Endometrium (tissue), 2 donors: ENCODE results near the gene SFT2D1.
"Not testable (repeated sequence)": the region's sequence is repeated elsewhere in the genome, so short reads cannot be mapped to it uniquely, and the experiment has no call there.

Experiments
- FAIRE-seq: peaks from 2 replicates; lab custom pipeline; 2012; peaks lifted over from hg19 to GRCh38; lab: Jason Lieb, UNC
- donor health status: control.
- donor health status: control.

The SFT2D1 gene

DNA sequence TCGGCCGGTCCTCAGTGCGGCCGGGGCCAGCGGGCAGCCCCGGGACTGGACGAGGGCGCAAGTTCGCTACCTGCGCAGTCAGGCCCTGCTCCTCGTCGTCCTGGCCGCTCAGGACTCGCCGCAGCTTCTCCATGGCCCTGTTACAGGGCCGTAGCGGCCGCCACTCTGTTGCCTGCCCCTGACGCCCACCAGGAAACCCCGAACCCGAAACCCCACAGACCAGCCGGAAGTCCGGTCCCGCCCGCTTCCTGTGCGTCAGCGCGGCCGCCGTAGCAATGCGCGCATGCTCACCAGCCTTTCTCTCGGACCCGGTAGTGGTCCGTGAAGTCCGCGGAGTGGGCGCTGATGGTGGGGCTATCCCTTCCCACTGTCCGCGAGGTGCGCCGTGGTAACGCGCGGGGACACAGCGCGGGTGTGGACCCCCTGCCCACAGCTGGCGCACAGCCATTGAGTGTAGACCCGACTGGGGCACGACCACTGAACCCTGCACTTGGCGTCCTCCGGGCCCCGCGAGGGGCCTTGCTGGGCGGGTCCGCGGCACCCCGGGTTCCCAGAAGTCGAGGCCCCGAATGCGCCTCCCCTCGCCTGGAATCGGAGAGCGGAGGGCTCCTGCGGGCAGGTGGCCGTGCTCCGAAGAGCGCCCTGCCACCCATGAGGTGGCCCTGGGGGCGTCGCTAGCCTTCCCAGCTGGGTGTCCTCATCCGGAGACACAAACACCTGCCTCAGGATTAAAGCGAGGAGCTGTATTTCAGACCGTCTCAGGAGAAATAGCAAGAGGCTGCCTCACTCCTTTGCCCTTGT, at the start of gene SFT2D1:
SFT2D1 (minus strand) TSS at position 197 of the 801 bp plus-strand sequence; CDS start at position 133, 64 bp downstream.
- no peak for FAIRE-seq

DNA sequence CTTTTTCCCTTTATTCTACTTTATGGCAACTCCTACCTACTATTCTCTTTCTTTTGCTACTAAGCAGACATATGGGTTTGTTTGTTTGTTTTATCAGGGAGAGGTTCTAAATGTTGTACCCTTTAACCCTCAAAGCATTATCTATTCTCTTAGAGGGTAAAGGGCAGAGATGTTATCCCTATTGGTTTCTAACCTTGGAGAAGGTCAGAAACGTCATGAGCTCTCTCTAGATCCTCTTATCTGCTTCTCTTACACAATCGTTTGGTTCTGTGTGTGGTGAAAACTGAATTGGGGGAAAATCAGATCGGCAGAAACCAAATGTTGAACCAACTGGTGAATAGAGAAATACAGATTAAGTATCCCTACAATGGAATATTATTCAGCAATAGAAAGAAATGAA, 46.8 kb upstream of the SFT2D1 start:
- FAIRE-seq = no peak

DNA sequence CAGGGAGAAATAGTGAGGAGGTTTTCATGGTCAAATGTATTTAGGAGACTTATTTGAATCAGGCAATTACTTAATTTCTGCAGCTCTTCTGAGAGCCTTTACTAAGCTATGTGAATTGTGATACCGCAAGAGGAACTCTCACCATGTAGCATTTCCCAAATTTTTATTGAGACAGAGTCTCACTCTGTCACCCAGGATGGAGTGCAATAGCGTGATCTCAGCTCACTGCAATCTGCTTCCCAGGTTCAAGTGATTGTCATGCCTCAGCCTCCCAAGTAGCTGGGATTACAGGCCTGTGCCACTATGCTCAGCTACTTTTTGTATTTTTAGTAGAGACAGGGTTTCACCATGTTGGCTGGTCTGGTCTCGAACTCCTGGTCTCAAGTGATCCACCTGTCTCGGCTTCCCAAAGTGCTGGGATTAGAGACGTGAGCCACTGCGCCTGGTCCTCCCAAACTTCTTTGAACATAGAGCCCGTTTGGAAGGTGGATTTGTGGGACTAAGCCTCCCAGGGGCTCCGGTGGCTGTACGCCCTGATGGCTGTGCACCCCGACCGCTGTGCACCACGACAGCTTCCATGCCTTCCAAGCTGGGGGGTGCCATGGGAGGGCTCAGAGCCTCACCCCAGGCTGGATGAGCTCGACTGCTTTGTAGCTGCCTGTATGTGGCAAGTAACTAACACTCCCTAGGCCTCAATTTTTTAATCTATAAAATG, 46.1 kb upstream of the SFT2D1 start:
- no peak for FAIRE-seq

DNA sequence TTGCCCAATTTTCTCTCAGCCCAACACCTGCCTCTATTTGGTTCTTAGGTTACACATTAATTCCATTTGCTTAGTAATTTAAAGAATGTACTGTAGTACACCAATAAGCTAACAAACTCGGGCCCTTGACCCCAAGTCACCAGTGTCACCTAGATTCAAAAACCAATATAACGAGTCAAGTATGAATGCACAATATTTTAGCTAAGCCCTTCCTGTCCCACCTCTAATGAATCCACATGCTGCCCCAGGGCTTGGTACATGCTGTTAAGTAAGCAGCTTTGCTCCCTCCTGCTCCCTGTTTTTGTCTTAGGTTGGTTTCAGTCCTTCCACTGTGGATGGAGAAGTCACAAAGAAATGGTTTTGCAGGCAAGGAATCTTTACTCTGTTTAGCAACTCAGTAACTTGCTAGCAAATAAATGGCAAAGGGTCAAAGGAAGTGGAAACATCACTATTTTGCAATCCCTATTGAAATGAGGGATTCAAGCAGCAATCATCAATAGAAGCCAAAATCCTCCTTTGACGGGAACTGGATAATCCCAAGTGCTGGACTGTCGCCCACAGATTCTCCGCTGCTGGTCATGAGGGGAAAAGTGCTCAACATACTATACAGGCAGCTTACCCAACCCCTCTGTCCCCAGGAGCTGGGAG, 45.4 kb upstream of the SFT2D1 start:
- no peak for FAIRE-seq

DNA sequence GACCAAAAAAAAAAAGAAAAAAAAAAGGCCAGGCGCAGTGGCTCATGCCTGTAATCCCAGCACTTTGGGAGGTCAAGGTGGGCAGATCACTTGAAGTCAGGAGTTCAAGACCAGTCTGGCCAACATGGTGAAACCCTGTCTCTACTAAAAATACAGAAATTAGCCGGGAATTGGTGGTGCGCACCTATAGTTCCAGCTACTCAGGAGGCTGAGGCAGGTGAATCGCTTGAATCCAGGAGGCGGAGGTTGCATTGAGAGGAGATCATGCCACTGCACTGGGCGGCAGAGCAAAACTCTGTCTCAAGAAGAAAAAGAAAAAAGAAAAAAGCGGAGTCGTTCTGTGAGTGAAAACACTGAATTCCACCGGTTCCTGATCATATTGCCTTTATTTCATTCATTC, 44.8 kb upstream of the SFT2D1 start:
- not testable (repeated sequence) for FAIRE-seq

DNA sequence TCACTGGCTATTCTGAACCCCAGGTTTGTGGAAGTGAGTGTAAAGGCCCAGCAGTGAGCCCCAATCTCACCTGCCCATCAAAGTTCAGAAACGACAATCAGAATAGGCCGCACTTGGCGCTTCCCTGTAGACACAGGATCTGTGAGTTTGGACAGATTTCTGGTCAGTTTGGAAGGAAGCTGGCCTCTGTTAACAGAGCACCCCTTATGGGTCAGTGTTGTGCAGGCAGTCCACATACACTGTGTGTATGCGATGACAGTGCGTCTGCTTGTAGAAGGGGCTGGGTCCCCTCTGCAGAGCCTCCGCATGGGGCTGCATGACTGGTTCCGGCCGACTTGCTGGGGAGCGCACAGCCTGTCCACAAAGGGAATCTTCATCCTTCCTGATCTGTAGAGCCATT, 43.8 kb upstream of the SFT2D1 start:
- FAIRE-seq = no peak

DNA sequence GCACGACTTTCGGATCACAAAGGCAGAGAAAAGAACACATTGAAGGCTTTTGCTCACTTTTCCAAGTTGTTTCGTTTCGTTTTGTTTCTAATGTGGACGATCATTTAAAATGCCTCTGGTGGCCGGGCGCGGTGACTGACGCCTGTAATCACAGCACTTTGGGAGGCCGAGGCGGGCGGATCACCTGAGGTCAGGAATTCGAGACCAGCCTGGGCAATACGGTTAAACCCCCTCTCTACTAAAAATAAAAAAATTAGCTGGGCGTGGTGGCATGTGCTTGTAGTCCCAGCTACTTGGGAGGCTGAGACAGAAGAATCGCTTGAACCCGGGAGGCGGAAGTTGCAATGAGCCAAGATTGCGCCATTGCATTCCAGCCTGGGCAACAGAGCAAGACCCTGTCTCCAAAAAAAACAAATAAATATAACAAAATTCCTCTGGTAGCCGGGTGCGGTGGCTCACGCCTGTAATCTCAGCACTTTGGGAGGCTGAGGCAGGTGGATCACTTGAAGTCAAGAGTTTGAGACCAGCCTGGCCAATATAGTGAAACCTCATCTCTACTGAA, 41.5 kb upstream of the SFT2D1 start:
- not testable (repeated sequence) for FAIRE-seq

DNA sequence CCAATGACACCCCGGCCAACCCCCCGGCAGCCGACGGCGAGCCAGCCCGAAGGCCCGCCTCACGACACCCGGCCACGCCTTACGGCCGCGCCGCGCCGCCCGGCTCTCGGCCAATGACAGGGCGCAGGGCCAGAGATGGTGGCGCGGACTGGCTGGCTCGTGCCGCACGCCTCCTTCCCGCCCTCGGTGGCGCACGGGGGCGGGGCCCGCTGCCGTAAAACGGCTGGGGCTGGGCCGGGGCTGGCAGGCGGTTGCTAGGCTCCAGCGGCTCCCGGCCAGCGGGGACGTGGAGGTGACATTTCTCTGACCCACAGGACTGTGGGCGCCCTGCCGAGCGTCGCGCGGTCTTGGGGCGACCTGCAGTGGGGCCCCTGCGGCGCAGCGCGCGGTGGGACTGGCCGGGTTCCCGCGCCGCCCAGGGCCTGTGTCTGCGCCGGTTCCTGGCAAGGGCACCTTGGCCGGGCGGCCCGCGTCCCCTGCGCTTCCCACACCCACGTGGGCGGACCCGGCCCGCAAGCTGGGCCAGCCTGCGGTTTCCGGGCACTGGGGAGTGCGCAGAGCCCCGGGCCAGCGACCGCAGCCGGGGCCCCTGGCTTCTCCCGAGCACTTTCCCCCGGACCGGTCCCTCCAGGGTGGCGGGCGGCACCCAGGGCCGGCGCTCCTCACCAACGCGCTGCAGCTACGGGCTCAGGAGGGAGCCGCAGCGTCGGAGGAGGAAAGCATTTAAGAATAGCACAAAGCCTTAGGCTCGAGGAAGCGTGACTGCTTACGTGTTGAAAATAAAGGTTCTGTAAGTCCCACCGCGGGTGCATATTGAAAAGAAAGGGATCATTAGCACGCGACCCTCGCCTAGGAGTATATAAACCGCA, 40.8 kb upstream of the SFT2D1 start, which contains the start of gene MPC1:
MPC1 (minus strand) TSS at position 8 of the 869 bp plus-strand sequence. CDS start 64 bp downstream, outside the sequence.
- FAIRE-seq = no peak

DNA sequence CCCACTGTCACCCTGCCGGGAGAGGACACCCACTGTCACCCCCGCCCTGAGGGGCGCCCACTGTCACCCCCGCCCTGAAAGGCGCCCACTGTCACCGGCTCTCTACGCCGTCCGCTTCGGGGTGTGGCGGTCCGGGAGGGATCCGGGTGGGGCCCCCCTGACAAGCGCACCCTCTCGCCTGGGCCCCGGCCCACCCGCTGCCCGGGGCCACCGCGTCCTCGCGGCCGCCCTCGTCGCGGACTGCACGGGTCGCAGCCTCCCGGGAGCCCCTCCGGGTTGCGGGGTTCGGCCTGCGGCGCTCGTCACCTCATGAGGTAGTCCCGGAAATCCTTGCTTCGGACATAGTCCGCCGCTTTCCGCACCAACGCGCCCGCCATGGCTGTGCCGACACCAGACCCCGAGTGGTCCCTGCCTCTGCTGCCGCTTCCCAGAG, 40.2 kb upstream of the SFT2D1 start:
- FAIRE-seq = no peak

DNA sequence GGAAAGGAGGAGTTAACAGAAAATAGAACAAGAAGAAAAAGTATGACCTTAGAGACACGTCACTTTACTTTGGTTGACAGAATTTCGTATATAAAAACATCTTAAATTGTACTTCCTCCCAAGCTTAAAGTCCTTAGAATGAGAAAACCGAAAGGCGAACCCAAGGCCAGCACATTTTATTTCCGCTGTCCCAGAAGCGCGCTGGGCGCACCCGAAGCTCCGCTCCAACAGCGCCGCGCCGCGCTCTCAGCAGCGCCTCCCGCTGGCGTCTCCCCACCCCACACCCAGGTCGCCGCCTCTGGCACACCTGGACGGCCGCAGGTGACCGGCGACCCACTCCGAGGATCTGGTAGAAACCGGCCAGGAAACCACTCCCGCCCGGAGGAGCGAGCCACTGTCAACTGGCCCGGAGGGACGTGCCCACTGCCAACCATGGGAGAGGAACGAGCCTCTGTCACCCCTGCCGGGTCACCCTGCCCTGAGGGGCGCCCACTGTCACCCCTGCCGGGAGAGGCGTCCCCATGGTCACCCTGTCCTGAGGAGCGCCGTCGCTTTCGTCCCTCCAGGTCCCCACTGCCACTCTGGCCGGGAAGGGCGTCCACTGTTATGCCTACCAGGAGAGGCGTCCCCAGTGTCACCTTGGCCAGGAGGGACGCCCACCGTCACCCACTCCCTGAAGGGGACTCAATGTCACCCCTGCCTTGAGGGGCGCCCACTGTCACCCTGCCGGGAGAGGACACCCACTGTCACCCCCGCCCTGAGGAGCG, 39.6 kb upstream of the SFT2D1 start:
- no peak for FAIRE-seq

DNA sequence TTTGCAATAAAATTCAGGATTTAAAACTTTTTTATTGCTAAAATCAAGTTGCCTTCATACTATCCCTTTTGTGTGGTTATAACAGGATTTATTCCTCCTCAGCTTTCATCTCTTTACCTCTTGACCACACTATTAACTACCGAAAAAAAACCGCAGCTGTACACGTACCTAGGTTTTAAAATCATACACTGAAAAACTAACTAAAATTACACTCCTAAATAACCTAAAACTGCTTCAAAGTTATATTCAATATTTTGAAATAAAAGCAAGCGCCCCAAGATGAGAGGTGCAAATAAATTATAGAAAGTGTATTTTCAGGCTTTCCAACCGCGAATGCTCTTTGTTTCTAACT, 39.0 kb upstream of the SFT2D1 start:
- FAIRE-seq = no peak

DNA sequence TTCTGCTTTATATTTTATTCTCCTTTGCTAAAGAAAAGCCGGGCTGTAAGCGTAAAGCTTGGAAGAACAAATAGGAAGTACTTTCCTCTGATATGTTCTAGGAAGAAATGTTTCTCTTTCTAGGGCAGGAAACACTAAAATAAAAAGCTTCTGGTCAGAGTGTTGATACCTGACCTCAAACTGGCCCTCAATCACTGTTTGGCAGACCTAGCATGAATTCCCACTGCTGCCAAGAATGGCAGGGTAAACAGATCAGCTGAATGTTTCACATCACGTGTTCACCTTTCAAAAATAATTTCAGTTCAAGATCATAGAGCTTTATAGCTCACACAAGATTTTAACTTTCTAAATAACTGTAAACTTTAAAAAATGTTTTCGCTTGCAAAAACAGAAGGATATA, 37.5 kb upstream of the SFT2D1 start:
- no peak for FAIRE-seq

DNA sequence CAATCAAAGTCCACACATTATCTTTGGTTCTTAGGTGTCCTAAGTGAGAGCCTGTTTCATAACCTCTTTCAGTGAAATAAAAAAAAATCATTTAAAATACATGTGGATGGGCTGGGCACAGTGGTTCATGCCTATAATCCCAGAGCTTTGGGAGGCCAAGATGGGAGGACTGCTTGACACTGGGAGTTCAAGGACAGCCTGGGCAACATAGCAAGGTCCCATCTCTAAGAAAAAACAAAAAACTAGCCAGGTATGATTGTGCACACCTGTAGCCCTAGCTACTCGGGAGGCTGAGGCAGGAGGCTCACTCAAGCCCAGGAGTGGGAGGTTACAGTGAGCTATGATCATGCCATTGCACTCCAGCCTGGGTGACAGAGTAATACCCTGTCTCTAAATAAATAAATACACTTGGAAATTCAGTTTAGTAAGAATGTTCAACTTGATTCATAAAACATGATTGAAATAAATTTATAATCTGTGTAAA, 36.8 kb upstream of the SFT2D1 start:
- no peak for FAIRE-seq

DNA sequence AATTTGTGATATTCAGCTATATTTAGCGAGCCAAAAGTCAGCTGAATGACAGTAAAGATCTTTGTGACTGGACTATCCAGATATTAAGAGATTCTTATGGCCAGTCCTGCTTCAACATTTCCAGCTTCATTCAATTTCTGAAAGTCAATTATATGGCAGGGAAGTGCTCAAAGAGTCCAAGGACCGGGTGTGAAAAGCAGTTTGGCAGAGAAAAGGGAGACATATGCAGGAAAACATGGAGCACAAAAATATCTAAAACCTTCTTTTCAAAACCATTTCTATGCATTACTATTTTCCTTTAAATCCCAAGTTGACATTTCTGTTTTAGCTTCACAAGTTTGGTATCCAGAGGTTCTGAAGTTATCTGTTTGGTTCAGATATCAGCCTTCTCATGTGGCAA, 35.4 kb upstream of the SFT2D1 start:
- no peak for FAIRE-seq

DNA sequence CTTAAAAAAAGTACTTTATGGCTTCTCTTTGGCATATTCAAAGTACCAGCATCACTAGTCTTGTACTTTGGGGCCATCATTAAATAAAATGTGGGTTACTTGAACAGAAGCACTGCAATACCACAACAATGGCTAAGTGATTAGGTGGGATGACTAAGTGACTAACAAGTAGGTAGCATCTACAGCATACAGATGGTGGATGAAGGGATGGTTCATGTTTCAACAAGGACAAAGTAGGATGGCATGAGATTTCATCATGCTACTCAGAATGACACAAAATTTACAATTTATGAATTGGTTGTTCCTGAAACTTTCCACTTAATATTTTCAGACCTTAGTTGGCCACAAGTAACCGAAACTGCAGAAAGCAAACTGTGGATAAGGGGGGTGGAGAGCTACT, 32.7 kb upstream of the SFT2D1 start:
- FAIRE-seq = no peak

DNA sequence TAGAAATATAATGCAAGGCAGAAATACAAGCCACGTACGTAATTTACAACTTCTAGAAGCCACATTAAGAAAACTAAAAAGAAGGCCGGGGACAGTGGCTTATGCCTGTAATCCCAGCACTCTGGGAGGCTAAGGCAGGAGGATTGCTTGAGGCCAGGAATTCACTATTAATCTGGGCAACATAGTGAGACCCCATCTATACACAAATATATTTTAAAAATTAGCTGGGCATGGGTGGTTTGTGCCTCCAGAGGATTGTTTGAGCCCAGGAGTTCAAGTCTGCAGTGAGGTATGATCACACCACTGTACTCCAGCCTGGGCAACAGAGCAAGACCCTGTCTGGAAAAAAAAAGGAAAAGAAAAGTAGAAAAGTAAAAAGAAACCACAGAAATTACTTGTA, 28.1 kb upstream of the SFT2D1 start:
- no peak for FAIRE-seq

DNA sequence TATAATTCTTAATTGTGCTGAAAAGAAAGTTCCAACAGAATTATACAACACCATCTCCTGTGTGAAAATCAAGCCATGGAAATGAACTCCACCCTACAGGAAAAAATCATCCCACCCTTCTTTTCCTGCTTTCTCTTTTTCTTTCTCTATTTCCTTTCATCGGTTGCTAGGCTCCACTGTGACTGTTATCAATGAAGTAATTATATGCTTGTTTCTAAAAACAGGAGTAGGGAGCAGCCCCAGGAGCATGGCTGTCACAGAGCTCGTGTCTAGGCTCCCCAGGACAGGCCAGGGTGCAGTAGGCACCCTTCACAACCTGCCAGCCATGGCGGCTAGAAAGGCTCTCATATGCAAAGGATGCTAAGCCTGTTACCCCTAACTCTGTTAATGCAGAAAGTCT, 27.4 kb upstream of the SFT2D1 start:
- FAIRE-seq = no peak

DNA sequence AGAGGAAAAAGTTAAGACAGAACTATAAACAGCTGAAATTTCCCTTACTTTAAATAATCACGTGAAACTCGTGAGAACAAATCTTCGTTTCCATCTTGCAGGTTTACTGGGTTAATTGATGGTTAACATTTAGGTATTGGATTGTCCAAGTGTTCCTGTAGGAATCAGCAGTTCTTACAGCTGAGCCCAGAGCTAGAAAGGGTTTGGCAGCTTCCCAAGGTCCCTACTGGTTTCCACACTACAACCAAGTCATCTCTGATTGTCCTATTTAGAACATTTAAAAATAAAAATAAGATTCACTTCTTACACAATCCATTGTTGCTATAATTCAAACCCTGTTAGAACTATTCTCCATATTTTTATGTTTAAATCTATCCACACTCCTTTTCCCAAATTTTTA, 24.6 kb upstream of the SFT2D1 start:
- FAIRE-seq = no peak

DNA sequence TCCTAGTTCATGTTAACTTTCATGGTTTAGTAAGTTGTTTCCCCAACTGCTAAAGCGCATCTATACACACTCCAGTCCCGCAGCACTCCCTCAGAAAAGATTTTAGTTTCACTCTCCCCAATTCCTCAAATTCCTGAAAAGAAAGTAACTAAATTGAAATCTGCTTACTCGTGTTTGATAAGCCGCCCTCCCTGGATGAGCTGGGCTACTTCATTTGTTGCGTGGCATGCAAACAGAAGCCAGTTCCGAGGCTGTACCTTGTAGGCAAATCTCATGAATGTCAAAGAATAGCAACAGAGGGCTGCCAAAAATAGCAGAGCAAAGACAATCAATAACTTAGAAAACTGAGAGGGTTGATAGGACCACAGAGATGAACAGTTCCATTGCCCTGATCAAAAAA, 23.5 kb upstream of the SFT2D1 start:
- FAIRE-seq = no peak

DNA sequence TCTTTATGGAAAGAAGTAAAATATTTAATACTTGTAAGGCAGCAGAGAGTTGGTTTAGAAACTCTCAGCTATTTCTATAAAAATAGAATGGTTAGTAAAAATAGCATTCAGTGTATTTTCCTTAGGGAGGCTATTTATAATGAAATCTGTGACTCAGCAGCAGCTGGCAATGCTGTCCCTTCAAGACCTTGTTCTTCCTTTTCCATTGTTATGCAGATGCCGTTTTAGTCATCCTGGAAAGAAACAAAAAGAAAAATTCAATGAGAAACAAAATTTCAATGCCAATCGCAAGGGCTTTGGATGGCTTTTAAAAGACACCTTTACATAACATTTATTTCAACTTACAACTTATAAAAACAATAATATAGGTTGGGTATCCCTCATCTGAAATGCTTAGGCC, 22.9 kb upstream of the SFT2D1 start:
- FAIRE-seq = no peak

DNA sequence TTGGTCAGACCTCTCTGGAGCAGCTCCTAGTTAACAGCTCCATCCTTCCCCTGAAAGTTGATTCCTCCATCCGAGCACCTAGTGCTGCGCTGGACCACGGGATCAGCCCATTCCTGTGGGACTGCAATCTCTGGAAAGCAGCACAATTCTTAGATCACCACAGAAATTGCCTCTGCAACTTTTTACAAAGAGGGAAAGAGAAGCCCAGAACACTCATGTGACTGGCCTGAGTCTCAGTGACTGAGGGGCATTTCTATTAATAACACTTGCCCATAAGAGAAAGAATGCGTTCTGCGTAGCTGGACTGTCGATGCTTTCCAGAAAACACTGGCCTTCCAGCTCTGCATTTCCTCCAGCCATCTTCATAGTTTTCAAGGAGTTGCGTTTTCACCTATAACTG, 22.1 kb upstream of the SFT2D1 start:
- FAIRE-seq = no peak
